ENCODE results near the gene GUCY1A1. TPM values are rescaled to one million over a fixed set of nuclear protein-coding genes. Genes with fewer than 3 reads are reported as not detected.

GUCY1A1 gene
- total RNA-seq, 1 experiment from 2014 or later: 0.17 TPM

- Histone ChIP-seq H3K36me3 (ENCODE audit: low read depth) (no peaks in the 10 kb centered on the region), H2AFZ (no peak overlapping the region), H3K4me3 (no peak overlapping the region), H3K9me3 (ENCODE audit: insufficient read depth, low read depth) (no peaks in the 10 kb centered on the region), H3F3A (ENCODE audit: insufficient read depth, low read depth) (no peaks in the 10 kb centered on the region), H3K9me2 (ENCODE audit: insufficient read depth) (no peaks in the 10 kb centered on the region), H3K79me2 (ENCODE audit: low read depth) (no peaks in the 10 kb centered on the region), H3K4me2 (no peak overlapping the region), H3K27me3 (ENCODE audit: insufficient read depth, low read depth) (no peaks in the 10 kb centered on the region), H3K27ac (no peak overlapping the region), H4K20me1 (ENCODE audit: insufficient read depth) (no peaks in the 10 kb centered on the region), H3K4me1 (replicated peaks; ENCODE audit: insufficient read depth) (no peaks in the 10 kb centered on the region)
- ChIA-PET CTCF (no interaction called here), POLR2A (ENCODE audit: unreplicated experiment) (no interaction called here)
- TF ChIP-seq CTCF (conservative IDR thresholded peaks at IDR 0.05): no peak
- TF ChIP-seq EZH2 (IDR thresholded peaks at IDR 0.05; ENCODE audit: low read depth): no peak
- no peak for DNase-seq
- intact Hi-C loops (cut with micrococcal nuclease; ENCODE audit: unreplicated experiment): no loop called here
- no TSS peak for BruUV-seq (replicated peaks)
Observed at GRCh38 chr4:155765149-155765548, 98.5 kb downstream of the GUCY1A1 start.

- Histone ChIP-seq H3K9me2 (ENCODE audit: insufficient read depth) (no peaks in the 10 kb centered on the region), H3K79me2 (ENCODE audit: low read depth) (no peaks in the 10 kb centered on the region), H2AFZ (no peak overlapping the region), H3K4me1 (replicated peaks; ENCODE audit: insufficient read depth) (no peaks in the 10 kb centered on the region), H3K27ac (no peak overlapping the region), H4K20me1 (ENCODE audit: insufficient read depth) (no peaks in the 10 kb centered on the region), H3K9me3 (ENCODE audit: insufficient read depth, low read depth) (no peaks in the 10 kb centered on the region), H3K4me2 (no peak overlapping the region), H3K4me3 (no peak overlapping the region), H3K36me3 (ENCODE audit: low read depth) (no peaks in the 10 kb centered on the region), H3F3A (ENCODE audit: insufficient read depth, low read depth) (no peaks in the 10 kb centered on the region), H3K27me3 (ENCODE audit: insufficient read depth, low read depth) (no peaks in the 10 kb centered on the region)
- no TSS peak for BruUV-seq (replicated peaks)
- ChIA-PET POLR2A (ENCODE audit: unreplicated experiment) (no interaction called here), CTCF (no interaction called here)
- TF ChIP-seq CTCF (conservative IDR thresholded peaks at IDR 0.05) (no peak), EZH2 (IDR thresholded peaks at IDR 0.05; ENCODE audit: low read depth) (no peak)
- intact Hi-C loops (cut with micrococcal nuclease; ENCODE audit: unreplicated experiment): no loop called here
- no peak for DNase-seq
Observed at GRCh38 chr4:155766622-155767021, 100.0 kb downstream of the GUCY1A1 start.

- H3K4me1 ChIP-seq (replicated peaks; ENCODE audit: insufficient read depth): no peaks in the 10 kb centered on the region
- H3K36me3 ChIP-seq (ENCODE audit: low read depth): no peaks in the 10 kb centered on the region
- BruUV-seq (replicated peaks): no TSS peak
- intact Hi-C loops (cut with micrococcal nuclease; ENCODE audit: unreplicated experiment): no loop called here
- no peaks in the 10 kb centered on the region for H3K27me3 ChIP-seq (ENCODE audit: insufficient read depth, low read depth)
- H3K4me3 ChIP-seq: no peak overlapping the region
- H3K9me3 ChIP-seq (ENCODE audit: insufficient read depth, low read depth): no peaks in the 10 kb centered on the region
- TF ChIP-seq EZH2 (IDR thresholded peaks at IDR 0.05; ENCODE audit: low read depth) (no peak), CTCF (conservative IDR thresholded peaks at IDR 0.05) (no peak)
- DNase-seq: no peak
- no peaks in the 10 kb centered on the region for H4K20me1 ChIP-seq (ENCODE audit: insufficient read depth)
- POLR2A ChIA-PET (ENCODE audit: unreplicated experiment): no interaction called here
- H3K4me2 ChIP-seq: no peak overlapping the region
- CTCF ChIA-PET: interaction anchor here (0.6 kb wide), 1 partner anchor 16 kb away, joined by 3 read pairs; no protein-coding TSS in a partner anchor
- no peaks in the 10 kb centered on the region for H3F3A ChIP-seq (ENCODE audit: insufficient read depth, low read depth)
- H3K79me2 ChIP-seq (ENCODE audit: low read depth): no peaks in the 10 kb centered on the region
- H3K27ac ChIP-seq: no peak overlapping the region
- no peaks in the 10 kb centered on the region for H3K9me2 ChIP-seq (ENCODE audit: insufficient read depth)
- no peak overlapping the region for H2AFZ ChIP-seq
Observed at GRCh38 chr4:155768370-155768769, 101.7 kb downstream of the GUCY1A1 start.
